ENCODE data around the gene EDAR. TPM values are rescaled to one million over a fixed set of nuclear protein-coding genes. Genes with fewer than 3 reads are reported as not detected.

The EDAR gene
- polyA plus RNA-seq, 1 donor (not counting 4 experiments of a cell fraction or from before 2014, with no cell fraction given): 0.21 TPM

DNA sequence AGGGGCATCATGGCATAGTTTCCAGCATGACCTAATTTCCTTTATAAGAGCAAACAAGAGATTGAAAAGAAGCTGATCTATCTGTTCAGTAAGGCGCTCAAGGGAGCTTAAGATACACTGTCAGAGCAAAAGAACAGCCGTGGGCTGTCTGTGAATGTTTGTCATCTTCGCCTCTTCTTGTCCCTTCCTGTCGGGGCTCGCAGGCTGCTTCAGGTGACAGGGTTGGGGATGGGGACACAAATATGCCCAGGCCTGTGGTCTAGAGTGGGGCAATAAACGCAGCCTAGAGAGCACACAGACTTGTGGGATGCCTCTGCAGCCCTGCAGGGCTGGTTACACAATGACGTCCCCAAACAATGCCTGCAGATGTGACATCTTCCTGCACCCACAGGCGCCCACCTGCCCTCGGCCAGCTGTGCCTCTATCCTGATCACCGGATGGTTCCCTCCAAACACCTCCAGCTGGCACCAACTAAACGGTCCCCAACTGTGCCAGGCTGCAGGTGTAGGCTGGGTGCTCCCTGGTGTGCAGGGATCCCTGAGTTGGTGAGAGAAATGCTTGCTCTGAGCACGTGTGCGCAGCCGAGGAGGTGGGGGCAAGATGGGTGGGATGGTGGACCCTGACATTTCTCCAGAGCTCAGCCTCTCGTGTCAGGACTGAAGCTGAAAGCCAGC, 72.8 kb downstream of the EDAR start:
- TF ChIP-seq CTCF (optimal IDR thresholded peaks at IDR 0.05 in 1 of 3, IDR thresholded peaks at IDR 0.05 in 1 of 3, conservative IDR thresholded peaks at IDR 0.05 in 1 of 3; ENCODE audit: extremely low read depth in 1 of 3, insufficient read depth in 2 of 3, low read length in 3 of 3) (no peak), EZH2 (IDR thresholded peaks at IDR 0.05; ENCODE audit: low read length) (no peak)
- Histone ChIP-seq H2AFZ (ENCODE audit: control insufficient read depth, low read length) (no peak overlapping the region), H4K20me1 (ENCODE audit: control insufficient read depth, extremely low read depth, insufficient read depth, low read length) (no peaks in the 10 kb centered on the region), H3K27me3 (ENCODE audit: control insufficient read depth, extremely low read depth, insufficient read depth, low read length) (peaks cover 22% of the 10 kb centered on the region), H3K4me2 (ENCODE audit: control insufficient read depth, extremely low read depth, insufficient read depth, low read depth, low read length) (no peak overlapping the region), H3K4me1 (ENCODE audit: control insufficient read depth, extremely low read depth, insufficient read depth, low read length) (peaks cover 9% of the 10 kb centered on the region), H3K27ac (ENCODE audit: control insufficient read depth, insufficient read depth, low read length) (no peak overlapping the region), H3K36me3 (ENCODE audit: control insufficient read depth in 2 of 2, extremely low read depth in 1 of 2, insufficient read depth in 2 of 2, low read length in 2 of 2) (no peaks in the 10 kb centered on the region), H3K79me2 (ENCODE audit: control insufficient read depth, insufficient read depth, low read length) (no peaks in the 10 kb centered on the region), H3K9me3 (ENCODE audit: control insufficient read depth, low read depth, low read length) (no peaks in the 10 kb centered on the region), H3K9ac (ENCODE audit: control insufficient read depth, extremely low read depth, insufficient read depth, low read length) (no peak overlapping the region), H3K9me1 (ENCODE audit: control insufficient read depth, extremely low read depth, insufficient read depth, low read length) (no peaks in the 10 kb centered on the region), H3K4me3 (ENCODE audit: control insufficient read depth in 2 of 3, extremely low read depth in 1 of 3, insufficient read depth in 2 of 3, low read depth in 1 of 3, low read length in 3 of 3) (no peak overlapping the region)
- no peak for FAIRE-seq
- dilution Hi-C loops (cut with MboI; ENCODE audit: extremely low pct_ligation_motif_present, low sequenced_read_pairs): no loop called here
- DNase-seq (ENCODE audit: low read depth, low spot score): no peak

- dilution Hi-C loops (cut with MboI; ENCODE audit: extremely low pct_ligation_motif_present, low sequenced_read_pairs): no loop called here
- Histone ChIP-seq H3K9ac (ENCODE audit: control insufficient read depth, extremely low read depth, insufficient read depth, low read length) (no peak overlapping the region), H3K9me1 (ENCODE audit: control insufficient read depth, extremely low read depth, insufficient read depth, low read length) (no peaks in the 10 kb centered on the region), H3K4me1 (ENCODE audit: control insufficient read depth, extremely low read depth, insufficient read depth, low read length) (peaks cover 8% of the 10 kb centered on the region), H3K27me3 (ENCODE audit: control insufficient read depth, extremely low read depth, insufficient read depth, low read length) (peaks cover 27% of the 10 kb centered on the region), H4K20me1 (ENCODE audit: control insufficient read depth, extremely low read depth, insufficient read depth, low read length) (no peaks in the 10 kb centered on the region), H3K36me3 (ENCODE audit: control insufficient read depth in 2 of 2, extremely low read depth in 1 of 2, insufficient read depth in 2 of 2, low read length in 2 of 2) (no peaks in the 10 kb centered on the region), H3K9me3 (ENCODE audit: control insufficient read depth, low read depth, low read length) (no peaks in the 10 kb centered on the region), H3K4me2 (ENCODE audit: control insufficient read depth, extremely low read depth, insufficient read depth, low read depth, low read length) (no peak overlapping the region), H2AFZ (ENCODE audit: control insufficient read depth, low read length) (no peak overlapping the region), H3K4me3 (ENCODE audit: control insufficient read depth in 2 of 3, extremely low read depth in 1 of 3, insufficient read depth in 2 of 3, low read depth in 1 of 3, low read length in 3 of 3) (no peak overlapping the region), H3K79me2 (ENCODE audit: control insufficient read depth, insufficient read depth, low read length) (no peaks in the 10 kb centered on the region), H3K27ac (ENCODE audit: control insufficient read depth, insufficient read depth, low read length) (no peak overlapping the region)
- no peak for DNase-seq (ENCODE audit: low read depth, low spot score)
- no peak for TF ChIP-seq CTCF (optimal IDR thresholded peaks at IDR 0.05 in 1 of 3, IDR thresholded peaks at IDR 0.05 in 1 of 3, conservative IDR thresholded peaks at IDR 0.05 in 1 of 3; ENCODE audit: extremely low read depth in 1 of 3, insufficient read depth in 2 of 3, low read length in 3 of 3)
- no peak for TF ChIP-seq EZH2 (IDR thresholded peaks at IDR 0.05; ENCODE audit: low read length)
- FAIRE-seq: no peak
These were observed 76.5 kb downstream of the EDAR start for GRCh38 chr2:108912629-108912902.
